GM12878 (cell line): ENCODE measurements around the gene TMC6. TPM values are rescaled to one million over a fixed set of nuclear protein-coding genes. Genes with fewer than 3 reads are reported as not detected.

ENCODE experiments used
- ATAC-seq: fragments of 200-7000 bp; cut with Tn5 transposase; 3 replicates; pipeline ENCODE4 v1.9.1; 2020; ENCODE audit warnings: mild to moderate bottlenecking, moderate library complexity
- BruUV-seq: library from RNA; stranded (reverse); fragments of 400-500 nt; replicated peaks from 2 replicates; lab custom pipeline; 2021; lab: Mats Ljungman, UMichigan
- CTCF ChIA-PET: fragments of 300-600 bp; sonication (Branson Sonifier 250); formaldehyde crosslinking; extraction: SDS; loops from one replicate; lab custom pipeline; 2021; ENCODE audit warnings: inconsistent platforms; lab: Yijun Ruan, JAX
- POLR2A ChIA-PET: fragments of 350-600 bp; formaldehyde crosslinking; extraction: SDS; loops from one replicate; lab custom pipeline; 2021; ENCODE audit warnings: inconsistent platforms; lab: Charles Lee
- RAD21 ChIA-PET: fragments of 300-600 bp; sonication (Branson Sonifier 250); formaldehyde crosslinking; loops from one replicate; lab custom pipeline; 2023; ENCODE audit warnings: antibody characterized with exemption; ENCODE audit not compliant: unreplicated experiment; lab: Charles Lee
- SMC1A ChIA-PET: fragments of 300-600 bp; sonication (Branson Sonifier 250); formaldehyde crosslinking; loops from one replicate; lab custom pipeline; 2023; ENCODE audit not compliant: unreplicated experiment, uncharacterized antibody; lab: Charles Lee
- DNase-seq: peaks from one replicate; pipeline ENCODE4 v3.0.0-alpha.2; 2011; ENCODE audit warnings: low read depth, low spot score
- FAIRE-seq: peaks from 3 replicates; lab custom pipeline; 2011; peaks lifted over from hg19 to GRCh38; lab: Jason Lieb, UNC
- H2AFZ ChIP-seq: 2 replicates; pipeline ENCODE4 v1.6.0; 2011; ENCODE audit warnings: low read depth, low read length, control low read depth; ENCODE audit not compliant: control insufficient read depth
- H3K27ac ChIP-seq: 2 replicates; pipeline ENCODE4 v1.5.1; 2011; ENCODE audit warnings: control low read depth; ENCODE audit not compliant: control insufficient read depth, insufficient read depth
- H3K27me3 ChIP-seq, 2 experiments: replicated peaks in 1 of 2; 2 replicates each; pipeline versions ENCODE4 v1.6.0 to v1.6.1; 2011; ENCODE audit warnings: low read length in 1 of 2; ENCODE audit not compliant: control insufficient read depth in 2 of 2, insufficient read depth in 2 of 2
- H3K36me3 ChIP-seq, 2 experiments: 2 replicates each; pipeline ENCODE4 v1.5.1; 2011; ENCODE audit warnings: low read length in 1 of 2; ENCODE audit not compliant: control insufficient read depth in 2 of 2, insufficient read depth in 2 of 2
- H3K4me1 ChIP-seq: 2 replicates; pipeline ENCODE4 v1.6.1; 2011; ENCODE audit warnings: mild to moderate bottlenecking, low read length, moderate library complexity, mixed read lengths; ENCODE audit not compliant: control insufficient read depth, insufficient read depth
- H3K4me2 ChIP-seq: 2 replicates; pipeline ENCODE4 v1.6.0; 2011; ENCODE audit warnings: control low read depth; ENCODE audit not compliant: control insufficient read depth, insufficient read depth
- H3K4me3 ChIP-seq: fragments of 200-600 bp; sonication (generic); 2 replicates; pipeline ENCODE4 v1.5.1; 2016
- H3K79me2 ChIP-seq: 2 replicates; pipeline ENCODE4 v1.6.0; 2011; ENCODE audit warnings: low read length; ENCODE audit not compliant: control insufficient read depth, insufficient read depth
- H3K9ac ChIP-seq: 2 replicates; pipeline ENCODE4 v1.8.0; 2011; ENCODE audit warnings: low read length, control low read depth, mixed read lengths; ENCODE audit not compliant: control insufficient read depth, insufficient read depth
- H3K9me3 ChIP-seq: replicated peaks from 3 replicates; pipeline ENCODE4 v1.5.1; 2011; ENCODE audit warnings: mild to moderate bottlenecking, low read length; ENCODE audit not compliant: control insufficient read depth, insufficient read depth
- H4K20me1 ChIP-seq: 2 replicates; pipeline ENCODE4 v1.6.0; 2011; ENCODE audit not compliant: control insufficient read depth, insufficient read depth
- CHD2 ChIP-seq: IDR thresholded peaks from 2 replicates; pipeline ENCODE4 v1.6.1; 2011; ENCODE audit warnings: low read depth, low read length, improper control_type of control experiment, borderline replicate concordance
- FOS ChIP-seq: IDR thresholded peaks from 3 replicates; pipeline ENCODE4 v1.6.1; 2011; ENCODE audit warnings: borderline replicate concordance; ENCODE audit not compliant: insufficient read length; ENCODE audit errors: extremely low read depth
- FOXK2 ChIP-seq: fragments of 450-650 bp; IDR thresholded peaks from 2 replicates; pipeline ENCODE4 v1.6.1; 2017; ENCODE audit warnings: mild to moderate bottlenecking, moderate library complexity
- GABPA ChIP-seq: IDR thresholded peaks from 2 replicates; pipeline ENCODE4 v1.6.1; 2014; ENCODE audit warnings: antibody characterized with exemption, low read depth, mild to moderate bottlenecking, inconsistent platforms
- IRF4 ChIP-seq: IDR thresholded peaks from 2 replicates; pipeline ENCODE4 v1.6.1; 2011; ENCODE audit warnings: low read depth, low read length
- MEF2B ChIP-seq: fragments of 450-650 bp; IDR thresholded peaks from 2 replicates; pipeline ENCODE4 v1.6.1; 2018; ENCODE audit warnings: mild to moderate bottlenecking, moderate library complexity; ENCODE audit not compliant: partially characterized antibody, poor library complexity, severe bottlenecking
- MTA2 ChIP-seq: fragments of 450-650 bp; IDR thresholded peaks from 2 replicates; pipeline ENCODE4 v1.6.1; 2016; ENCODE audit warnings: low read depth, mild to moderate bottlenecking, moderate library complexity
- PAX5 ChIP-seq: IDR thresholded peaks from 2 replicates; pipeline ENCODE4 v1.6.1; 2011; ENCODE audit warnings: low read depth, low read length, borderline replicate concordance
- PAX8 ChIP-seq: fragments of 450-650 bp; IDR thresholded peaks from 2 replicates; pipeline ENCODE4 v1.6.1; 2017; ENCODE audit warnings: mild to moderate bottlenecking, moderate library complexity
- POLR2A ChIP-seq: IDR thresholded peaks from 2 replicates; pipeline ENCODE4 v1.6.1; 2011; ENCODE audit warnings: low read depth, mild to moderate bottlenecking, low read length
- PRDM15 ChIP-seq: fragments of 450-650 bp; formaldehyde crosslinking; IDR thresholded peaks from 2 replicates; pipeline ENCODE4 v1.4.0; 2020; ENCODE audit warnings: mild to moderate bottlenecking, moderate library complexity
- RELB ChIP-seq: fragments of 450-650 bp; IDR thresholded peaks from 2 replicates; pipeline ENCODE4 v1.6.1; 2017; ENCODE audit warnings: low read depth, mild to moderate bottlenecking, moderate library complexity
- SIN3A ChIP-seq: IDR thresholded peaks from 2 replicates; pipeline ENCODE4 v1.6.1; 2012; ENCODE audit warnings: low read depth, low read length, improper control_type of control experiment
- SMARCA5 ChIP-seq: fragments of 450-650 bp; IDR thresholded peaks from 2 replicates; pipeline ENCODE4 v1.6.1; 2017; ENCODE audit warnings: mild to moderate bottlenecking
- SMC3 ChIP-seq: IDR thresholded peaks from 2 replicates; pipeline ENCODE4 v1.6.1; 2011; ENCODE audit warnings: low read length, improper control_type of control experiment, borderline replicate concordance
- SREBF1 ChIP-seq: IDR thresholded peaks from 2 replicates; pipeline ENCODE4 v1.6.1; 2012; ENCODE audit warnings: mild to moderate bottlenecking, low read length
- USF1 ChIP-seq: IDR thresholded peaks from 2 replicates; pipeline ENCODE4 v1.6.1; 2011; ENCODE audit warnings: borderline replicate concordance, low read depth, mild to moderate bottlenecking, moderate library complexity, mixed read lengths, low read length; ENCODE audit not compliant: insufficient read depth; ENCODE audit errors: extremely low read length
- ZNF24 ChIP-seq: fragments of 450-650 bp; IDR thresholded peaks from 2 replicates; pipeline ENCODE4 v1.6.1; 2017; ENCODE audit warnings: antibody characterized with exemption, mild to moderate bottlenecking
- WGBS: methylation state at CpG from one replicate; pipeline ENCODE4 v1.1.6; 2016; ENCODE audit warnings: low lambda C conversion rate; ENCODE audit not compliant: insufficient replicate concordance, insufficient coverage; ENCODE audit errors: missing lambda C conversion rate; 5-methylcytosine and 5-hydroxymethylcytosine counted together
- in situ Hi-C: fragments of 300-500 bp; cut with MboI; formaldehyde crosslinking; loops from 9 replicates; pipeline ENCODE4 v1.14.3; 2018; ENCODE audit warnings: mixed read lengths
- intact Hi-C: fragments of 100-400 bp; cut with micrococcal nuclease; formaldehyde crosslinking; loops from one replicate; pipeline ENCODE4 v1.14.2; 2022; ENCODE audit not compliant: unreplicated experiment
- polyA plus RNA-seq, 11 experiments: library from polyadenylated mRNA; depleted of rRNA in 4 of 11; unstranded in 6 of 11; stranded (reverse) in 5 of 11; fragments of >200 nt; fragmentation: Nextera tagmentation in 4 of 11; fragmentation: Illumina TruSeq in 1 of 11; extraction: Ambion mirVana in 4 of 11; extraction: Trizol in 1 of 11; gene quantifications; 1 replicate in 1 of 11; 2 replicates in 10 of 11; pipeline versions ENCODE4 v1.2.1 to v1.2.3, GENCODE V29; 2011 to 2016; ENCODE audit warnings: inconsistent platforms in 2 of 11, missing spikeins in 2 of 11, low read depth in 1 of 11
- total RNA-seq, 4 experiments: library from RNA; depleted of rRNA in 3 of 4; stranded (reverse); fragments of >200 nt in 3 of 4; fragmentation: Illumina TruSeq in 1 of 4; extraction: Trizol in 1 of 4; gene quantifications; 2 replicates each; pipeline versions ENCODE4 v1.2.1 to v1.2.3, GENCODE V29; 2013 to 2021

Gene TMC6
- total and polyA plus RNA-seq, 10 of the 15 experiments (the other 5 are each of a cell fraction or from before 2014, with no cell fraction given): 1.9 to 232 (median 60.6) TPM

GRCh38 chr17:78144736-78145641 is 16.4 kb upstream of the TMC6 start:
- peak overlapping the region; percentile 40; the same call in 1 of the 2 replicates for H3K9ac ChIP-seq
- ChIA-PET RAD21 (interaction anchor here (0.9 to 3.3 kb wide), 11 partner anchors 9 to 125 kb away, joined by 3 to 29 read pairs (median 4); no protein-coding TSS in a partner anchor), POLR2A (interaction anchor here (0.6 to 5.1 kb wide), 14 partner anchors 8 to 43 kb away, joined by 3 to 37 read pairs (median 10); partner anchors contain the start of genes SYNGR2, TMC6 and TMC8), SMC1A (interaction anchor here (0.7 to 1.9 kb wide), 14 partner anchors 7 to 38 kb away, joined by 3 to 9 read pairs (median 4); partner anchors contain the start of gene TMC6), CTCF (interaction anchor here (0.7 to 5.0 kb wide), 8 partner anchors 8 to 107 kb away, joined by 3 to 51 read pairs (median 5); no protein-coding TSS in a partner anchor)
- peaks cover 74% of the 10 kb centered on the region for H3K4me1 ChIP-seq
- in situ Hi-C loops (no loop called here), intact Hi-C loops (no loop called here)
- H4K20me1 ChIP-seq: no peaks in the 10 kb centered on the region
- no peak for DNase-seq
- H3K27me3 ChIP-seq: no peaks in the 10 kb centered on the region
- no peaks in the 10 kb centered on the region for H3K9me3 ChIP-seq
- 78% methylated on average over 18 of the region's 18 CpGs for WGBS
- H3K4me2 ChIP-seq: peak overlapping the region; percentile 57
- peaks cover 0 to 5% of the 10 kb centered on the region in 2 experiments; a peak in 3 of 4 replicates for H3K36me3 ChIP-seq
- H3K4me3 ChIP-seq: no peak overlapping the region
- H3K79me2 ChIP-seq: peaks cover 5% of the 10 kb centered on the region
- H2AFZ ChIP-seq: no peak overlapping the region
- H3K27ac ChIP-seq: peak overlapping the region; percentile 77
- ATAC-seq: no peak
- no TSS peak for BruUV-seq
- FAIRE-seq: no peak
- TF ChIP-seq SREBF1: no peak
- no peak for TF ChIP-seq USF1
- no peak for TF ChIP-seq FOS
- no peak for TF ChIP-seq GABPA
- no peak for TF ChIP-seq MTA2
- TF ChIP-seq IRF4: no peak
- no peak for TF ChIP-seq FOXK2
- TF ChIP-seq ZNF24: no peak
- 0 out of 2 replicates have a peak, but pooled peaks have one; percentile 0 for TF ChIP-seq PAX5
- TF ChIP-seq SIN3A: no peak
- no peak for TF ChIP-seq PAX8
- TF ChIP-seq CHD2: no peak
- TF ChIP-seq PRDM15 (CRISPR knock-in tag): no peak
- TF ChIP-seq SMARCA5: peak; percentile 63; the same call in 1 of the 2 replicates
- no peak for TF ChIP-seq POLR2A
- TF ChIP-seq MEF2B: peak; percentile 68
- TF ChIP-seq RELB: 0 out of 2 replicates have a peak, but pooled peaks have one; percentile 4
- TF ChIP-seq SMC3: no peak
